SH-SY5Y (cell line): ENCODE results near the gene TMEM50B.

ENCODE experiments used
- GATA2 ChIP-seq: IDR thresholded peaks from 2 replicates; pipeline ENCODE4 v1.6.1; 2011; ENCODE audit warnings: mild to moderate bottlenecking, low read depth, low read length
- GATA3 ChIP-seq: IDR thresholded peaks from 2 replicates; pipeline ENCODE4 v1.6.1; 2011; ENCODE audit warnings: low read depth, mild to moderate bottlenecking, low read length, moderate library complexity

- TF ChIP-seq GATA3 (no peak), GATA2 (no peak)
Observed at GRCh38 chr21:33441489-33442477, 38.0 kb downstream of the TMEM50B start.
